Skeletal muscle tissue (tissue), 4 donors: ENCODE measurements around the gene PPP1R7. TPM values are rescaled to one million over a fixed set of nuclear protein-coding genes. Genes with fewer than 3 reads are reported as not detected.

Experiments used
- H3K27ac ChIP-seq: one replicate; pipeline ENCODE4 v1.7.0; 2013; ENCODE audit warnings: mild to moderate bottlenecking, low read depth, low read length, inconsistent platforms
- H3K27me3 ChIP-seq, 3 donors: one replicate each; pipeline ENCODE4 v1.7.0; 2013; ENCODE audit warnings: low read length in 3 of 3; ENCODE audit not compliant: control insufficient read depth in 3 of 3, insufficient read depth in 3 of 3
- H3K36me3 ChIP-seq, 3 donors: one replicate each; pipeline ENCODE4 v1.7.0; 2013; ENCODE audit warnings: low read length in 3 of 3; ENCODE audit not compliant: control insufficient read depth in 3 of 3, insufficient read depth in 3 of 3
- H3K4me1 ChIP-seq, 3 donors: one replicate each; pipeline ENCODE4 v1.7.0; 2013; ENCODE audit warnings: low read length in 3 of 3, mild to moderate bottlenecking in 3 of 3; ENCODE audit not compliant: control insufficient read depth in 3 of 3, insufficient read depth in 3 of 3
- H3K4me3 ChIP-seq, 3 donors: one replicate each; pipeline ENCODE4 v1.7.0; 2013; ENCODE audit warnings: low read length in 3 of 3
- H3K9ac ChIP-seq, 3 donors: one replicate each; pipeline ENCODE4 v1.7.0; 2013; ENCODE audit warnings: low read length in 3 of 3, mild to moderate bottlenecking in 3 of 3, moderate library complexity in 2 of 3, low read depth in 1 of 3
- H3K9me3 ChIP-seq, 3 donors: one replicate each; pipeline ENCODE4 v1.7.0; 2013; ENCODE audit warnings: low read length in 3 of 3; ENCODE audit not compliant: control insufficient read depth in 3 of 3
- total RNA-seq: library from RNA; depleted of rRNA; stranded (reverse); fragments of >200 nt; gene quantifications from one replicate; pipeline ENCODE4 v1.2.3, GENCODE V29; 2014
- donor health status: Osteomylitis.

Gene PPP1R7
- total RNA-seq, 1 donor from 2014 or later: 44.4 TPM

DNA sequence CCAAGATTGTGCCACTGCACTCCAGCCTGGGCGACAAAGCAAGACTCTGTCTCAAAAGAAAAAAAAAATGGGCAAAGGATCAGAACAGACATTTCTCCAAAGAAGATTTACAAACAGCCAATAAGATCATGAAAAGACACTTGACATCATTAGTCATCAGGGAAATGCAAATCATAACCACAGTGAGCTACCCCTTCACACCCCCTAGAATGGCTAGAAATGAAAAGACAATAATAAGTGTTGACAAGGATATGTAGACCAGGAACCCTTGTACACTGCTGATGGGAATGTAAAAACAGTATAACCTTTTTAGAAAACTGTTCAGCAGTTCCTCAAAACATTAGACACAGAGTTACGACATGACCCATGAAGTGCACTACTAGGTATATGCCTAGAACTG is 29.8 kb upstream of the PPP1R7 start:
- Histone ChIP-seq H3K9me3 (no peaks in the 10 kb centered on the region), H3K9ac (no peak overlapping the region), H3K36me3 (peaks cover 0 to 3% (median 0%) of the 10 kb centered on the region in 3 donors), H3K27me3 (no peaks in the 10 kb centered on the region), H3K4me1 (no peaks in the 10 kb centered on the region), H3K4me3 (no peak overlapping the region), H3K27ac (no peak overlapping the region)

- H3K9me3 ChIP-seq: no peaks in the 10 kb centered on the region
- no peaks in the 10 kb centered on the region for H3K4me1 ChIP-seq
- no peak overlapping the region for H3K4me3 ChIP-seq
- peaks cover 0 to 3% (median 0%) of the 10 kb centered on the region in 3 donors for H3K36me3 ChIP-seq
- no peak overlapping the region for H3K9ac ChIP-seq
- no peak overlapping the region for H3K27ac ChIP-seq
- H3K27me3 ChIP-seq: no peaks in the 10 kb centered on the region
Measured at GRCh38 chr2:241121008-241121407, 29.3 kb upstream of the PPP1R7 start.

DNA sequence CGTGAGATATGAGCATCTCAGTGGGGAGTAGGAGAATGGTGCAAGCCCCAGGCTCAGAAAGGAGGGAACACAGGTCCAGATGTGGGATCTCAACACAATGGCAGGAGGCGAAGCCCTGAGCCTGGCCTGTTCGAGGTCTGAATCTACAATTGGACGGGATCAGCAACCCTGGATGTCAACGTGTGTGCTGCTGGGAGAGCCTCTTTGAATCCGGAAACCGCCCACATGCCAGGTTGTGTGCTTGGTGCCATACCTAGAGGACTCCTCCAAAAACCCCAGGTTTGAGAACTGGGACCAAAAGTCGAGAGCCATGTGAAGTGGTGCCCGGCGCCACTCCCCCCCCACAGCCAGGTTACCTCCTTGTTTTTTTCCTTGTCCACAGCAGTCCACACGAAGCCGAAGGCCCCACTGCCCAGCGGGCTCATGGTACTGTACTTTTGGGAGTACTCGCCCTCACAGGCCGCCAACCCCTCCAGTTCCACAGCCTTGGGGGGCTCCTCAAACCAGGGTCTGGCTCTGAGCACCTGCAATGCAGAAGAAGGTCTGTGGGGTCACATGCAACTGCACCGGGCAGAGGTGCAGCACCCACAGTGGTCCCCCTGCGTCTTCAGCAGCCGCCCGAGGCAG is 27.8 kb upstream of the PPP1R7 start:
- Histone ChIP-seq H3K4me3 (no peak overlapping the region), H3K4me1 (no peaks in the 10 kb centered on the region), H3K36me3 (peaks cover 0 to 3% (median 0%) of the 10 kb centered on the region in 3 donors), H3K9me3 (no peaks in the 10 kb centered on the region), H3K9ac (no peak overlapping the region), H3K27ac (no peak overlapping the region), H3K27me3 (no peaks in the 10 kb centered on the region)

GRCh38 chr2:241123816-241124536 is 26.3 kb upstream of the PPP1R7 start:
- Histone ChIP-seq H3K4me3 (no peak overlapping the region), H3K4me1 (no peaks in the 10 kb centered on the region), H3K36me3 (peaks cover 0 to 3% (median 0%) of the 10 kb centered on the region in 3 donors), H3K27me3 (no peaks in the 10 kb centered on the region), H3K9me3 (no peaks in the 10 kb centered on the region), H3K27ac (no peak overlapping the region), H3K9ac (no peak overlapping the region)

- Histone ChIP-seq H3K4me3 (no peak overlapping the region), H3K27ac (no peak overlapping the region), H3K4me1 (no peaks in the 10 kb centered on the region), H3K27me3 (no peaks in the 10 kb centered on the region), H3K9me3 (no peaks in the 10 kb centered on the region), H3K9ac (no peak overlapping the region), H3K36me3 (peaks cover 0 to 3% (median 0%) of the 10 kb centered on the region in 3 donors)
Measured at GRCh38 chr2:241125626-241126025, 24.6 kb upstream of the PPP1R7 start.

- Histone ChIP-seq H3K27me3 (no peaks in the 10 kb centered on the region), H3K4me1 (no peaks in the 10 kb centered on the region), H3K36me3 (no peaks in the 10 kb centered on the region), H3K9me3 (no peaks in the 10 kb centered on the region), H3K4me3 (no peak overlapping the region), H3K27ac (no peak overlapping the region), H3K9ac (no peak overlapping the region)
Measured at GRCh38 chr2:241126201-241126611, 24.1 kb upstream of the PPP1R7 start.

DNA sequence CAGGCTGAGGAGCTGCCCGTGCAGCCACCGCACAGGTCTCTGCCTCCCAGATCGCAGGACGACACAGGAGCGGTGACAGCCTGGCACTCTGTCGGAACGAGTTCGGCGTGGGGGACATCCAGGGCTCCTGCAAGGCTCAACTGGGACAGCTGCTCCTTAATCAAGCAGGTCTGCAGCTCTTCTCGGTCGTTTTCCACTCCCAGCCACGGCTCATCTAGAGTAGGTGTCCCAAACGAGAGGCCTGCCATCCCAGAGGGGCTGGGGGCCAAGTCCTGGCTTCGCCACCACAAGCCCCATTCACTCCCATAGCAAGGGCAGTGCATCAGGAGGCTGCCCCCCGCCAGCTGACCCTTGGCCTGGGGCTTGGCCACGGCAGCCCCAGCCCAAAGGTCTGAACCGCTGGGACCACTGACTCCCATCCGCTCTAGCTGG is 23.5 kb upstream of the PPP1R7 start:
- Histone ChIP-seq H3K36me3 (no peaks in the 10 kb centered on the region), H3K9ac (no peak overlapping the region), H3K4me1 (no peaks in the 10 kb centered on the region), H3K27ac (no peak overlapping the region), H3K27me3 (no peaks in the 10 kb centered on the region), H3K9me3 (no peaks in the 10 kb centered on the region), H3K4me3 (no peak overlapping the region)

DNA sequence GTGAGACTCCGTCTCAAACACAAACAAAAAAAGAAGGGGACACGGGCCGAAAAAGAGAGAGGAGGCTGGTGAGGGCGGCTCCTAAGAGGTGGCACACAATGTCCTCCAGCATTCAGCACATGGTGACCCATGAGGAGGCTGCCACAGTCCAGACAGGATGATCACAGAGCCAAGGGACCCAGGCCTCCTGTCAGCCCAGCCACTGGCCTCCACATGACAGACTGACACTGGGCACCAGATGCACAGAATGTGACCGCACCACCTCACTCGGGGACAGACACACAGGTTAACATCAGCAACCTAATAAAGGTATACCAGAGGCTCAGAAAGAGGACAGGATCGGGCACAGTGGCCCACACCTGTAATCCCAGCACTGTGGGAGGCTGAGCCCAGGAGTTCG is 22.0 kb upstream of the PPP1R7 start:
- Histone ChIP-seq H3K27ac (no peak overlapping the region), H3K9ac (no peak overlapping the region), H3K9me3 (no peaks in the 10 kb centered on the region), H3K4me1 (no peaks in the 10 kb centered on the region), H3K27me3 (no peaks in the 10 kb centered on the region), H3K4me3 (no peak overlapping the region), H3K36me3 (no peaks in the 10 kb centered on the region)

- no peaks in the 10 kb centered on the region for H3K9me3 ChIP-seq
- no peak overlapping the region for H3K4me3 ChIP-seq
- H3K9ac ChIP-seq: no peak overlapping the region
- H3K27me3 ChIP-seq: no peaks in the 10 kb centered on the region
- H3K27ac ChIP-seq: no peak overlapping the region
- no peaks in the 10 kb centered on the region for H3K36me3 ChIP-seq
- no peaks in the 10 kb centered on the region for H3K4me1 ChIP-seq
Measured at GRCh38 chr2:241129086-241129871, 21.0 kb upstream of the PPP1R7 start.

DNA sequence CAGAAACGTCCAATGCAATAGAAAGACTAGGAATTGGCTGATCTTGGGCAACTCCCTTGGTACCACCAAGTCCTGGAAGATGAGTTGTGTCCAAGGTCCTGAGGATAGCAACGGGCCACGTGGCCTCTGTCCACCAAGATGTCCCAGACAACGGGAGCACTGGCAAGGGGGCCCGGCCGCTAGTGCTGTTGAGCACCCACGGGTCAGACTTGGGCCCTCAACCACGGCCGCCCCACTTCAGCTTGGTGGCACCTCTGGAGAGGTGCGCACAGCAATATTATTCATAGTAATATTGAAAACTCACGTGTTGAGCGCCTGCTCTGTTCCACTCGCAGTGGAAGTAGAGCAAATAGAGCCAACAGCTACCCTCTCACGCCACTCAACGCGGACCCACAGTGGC is 20.0 kb upstream of the PPP1R7 start:
- Histone ChIP-seq H3K27ac (no peak overlapping the region), H3K4me1 (no peaks in the 10 kb centered on the region), H3K4me3 (no peak overlapping the region), H3K9me3 (no peaks in the 10 kb centered on the region), H3K36me3 (no peaks in the 10 kb centered on the region), H3K9ac (no peak overlapping the region), H3K27me3 (no peaks in the 10 kb centered on the region)
